Stimulated activated CD8-positive, alpha-beta memory T cell treated with anti-CD3 and anti-CD28 coated beads, Interleukin-7, amount 100 ng/mL, for 4 hours (primary cell): ENCODE data around the gene STX11.

Experiments
- DNase-seq, 2 donors: peaks; one replicate each; pipeline ENCODE4 v3.0.0-alpha.2; 2020; ENCODE audit warnings: low read depth in 2 of 2

STX11 gene

GRCh38 chr6:144143106-144143505 lies 7.2 kb upstream of the STX11 start:
- DNase-seq, result no peak

- no peak for DNase-seq
Measured at GRCh38 chr6:144143878-144144277, 6.4 kb upstream of the STX11 start.

- no peak for DNase-seq
Measured at GRCh38 chr6:144144996-144145395, 5.3 kb upstream of the STX11 start.

GRCh38 chr6:144145541-144145940 lies 4.8 kb upstream of the STX11 start:
- no peak for DNase-seq

GRCh38 chr6:144148886-144149285 lies 1.4 kb upstream of the STX11 start:
- no peak for DNase-seq

- no peak for DNase-seq
Measured at GRCh38 chr6:144149558-144149893, 791 bp upstream of the STX11 start.

- DNase-seq, result peak; percentile 41 to 60
Measured at GRCh38 chr6:144150710-144151657, 667 bp downstream of the STX11 start.

GRCh38 chr6:144152334-144152900 lies 2.1 kb downstream of the STX11 start:
- no peak for DNase-seq

- no peak for DNase-seq
Measured at GRCh38 chr6:144153260-144153659, 2.9 kb downstream of the STX11 start.

- no peak for DNase-seq
Measured at GRCh38 chr6:144153971-144154370, 3.7 kb downstream of the STX11 start.

GRCh38 chr6:144155529-144155928 lies 5.2 kb downstream of the STX11 start:
- no peak for DNase-seq

GRCh38 chr6:144156338-144156737 lies 6.0 kb downstream of the STX11 start:
- DNase-seq, result no peak

GRCh38 chr6:144156991-144157390 lies 6.7 kb downstream of the STX11 start:
- no peak for DNase-seq

GRCh38 chr6:144158133-144158532 lies 7.8 kb downstream of the STX11 start:
- no peak for DNase-seq

- DNase-seq, result no peak
Measured at GRCh38 chr6:144159223-144159622, 8.9 kb downstream of the STX11 start.

GRCh38 chr6:144159742-144160141 lies 9.4 kb downstream of the STX11 start:
- no peak for DNase-seq

- no peak for DNase-seq
Measured at GRCh38 chr6:144160431-144161005, 10.2 kb downstream of the STX11 start.

GRCh38 chr6:144161975-144162374 lies 11.7 kb downstream of the STX11 start:
- DNase-seq, result no peak

- DNase-seq, result no peak
Measured at GRCh38 chr6:144162977-144163376, 12.7 kb downstream of the STX11 start.

GRCh38 chr6:144165784-144166183 lies 15.5 kb downstream of the STX11 start:
- no peak for DNase-seq

GRCh38 chr6:144170044-144170443 lies 19.7 kb downstream of the STX11 start:
- no peak for DNase-seq

GRCh38 chr6:144171406-144171805 lies 21.1 kb downstream of the STX11 start:
- no peak for DNase-seq

- no peak for DNase-seq
Measured at GRCh38 chr6:144174006-144174405, 23.7 kb downstream of the STX11 start.
